D721Med (cell line): ENCODE data around the gene CPZ.

Experiments
- DNase-seq: peaks from one replicate; pipeline ENCODE4 v3.0.0; 2011; ENCODE audit warnings: low spot score; ENCODE audit not compliant: insufficient read length
- FAIRE-seq: peaks from 2 replicates; lab custom pipeline; 2011; peaks lifted over from hg19 to GRCh38; lab: Jason Lieb, UNC
- TF ChIP-seq, protein P1 (sequence below): IDR thresholded peaks from 2 replicates; pipeline ENCODE4 v1.5.1; 2012; ENCODE audit warnings: mild to moderate bottlenecking, control low read depth; ENCODE audit not compliant: insufficient read depth; ENCODE audit errors: missing control alignments

Gene CPZ

DNA sequence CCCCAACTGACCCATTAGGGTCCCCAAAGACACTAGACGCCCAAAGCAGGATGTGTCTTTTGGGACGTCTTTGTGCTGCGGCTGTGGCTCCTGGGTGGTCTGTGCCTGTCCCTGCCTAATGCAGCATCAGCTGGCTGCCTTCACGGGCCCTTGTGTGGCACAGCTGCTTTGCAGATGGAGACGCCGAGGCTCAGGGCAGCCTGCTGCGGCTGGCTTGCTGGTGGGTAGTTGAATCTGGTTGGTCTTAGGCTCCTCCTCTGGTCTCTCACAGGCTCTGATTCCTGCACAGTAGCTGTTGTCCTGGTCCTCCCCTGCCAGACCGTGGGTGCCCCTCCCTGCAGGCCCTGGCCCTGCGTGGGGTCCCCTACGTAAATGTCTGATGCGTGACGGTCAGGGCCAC is 8.1 kb downstream of the CPZ start:
- no peak for FAIRE-seq
- no peak for DNase-seq

GRCh38 chr4:8601086-8601485 is 8.5 kb downstream of the CPZ start:
- DNase-seq, result no peak

More for the DNA sequence above, 8.1 kb downstream of the CPZ start:
- TF ChIP-seq, protein P1, sequence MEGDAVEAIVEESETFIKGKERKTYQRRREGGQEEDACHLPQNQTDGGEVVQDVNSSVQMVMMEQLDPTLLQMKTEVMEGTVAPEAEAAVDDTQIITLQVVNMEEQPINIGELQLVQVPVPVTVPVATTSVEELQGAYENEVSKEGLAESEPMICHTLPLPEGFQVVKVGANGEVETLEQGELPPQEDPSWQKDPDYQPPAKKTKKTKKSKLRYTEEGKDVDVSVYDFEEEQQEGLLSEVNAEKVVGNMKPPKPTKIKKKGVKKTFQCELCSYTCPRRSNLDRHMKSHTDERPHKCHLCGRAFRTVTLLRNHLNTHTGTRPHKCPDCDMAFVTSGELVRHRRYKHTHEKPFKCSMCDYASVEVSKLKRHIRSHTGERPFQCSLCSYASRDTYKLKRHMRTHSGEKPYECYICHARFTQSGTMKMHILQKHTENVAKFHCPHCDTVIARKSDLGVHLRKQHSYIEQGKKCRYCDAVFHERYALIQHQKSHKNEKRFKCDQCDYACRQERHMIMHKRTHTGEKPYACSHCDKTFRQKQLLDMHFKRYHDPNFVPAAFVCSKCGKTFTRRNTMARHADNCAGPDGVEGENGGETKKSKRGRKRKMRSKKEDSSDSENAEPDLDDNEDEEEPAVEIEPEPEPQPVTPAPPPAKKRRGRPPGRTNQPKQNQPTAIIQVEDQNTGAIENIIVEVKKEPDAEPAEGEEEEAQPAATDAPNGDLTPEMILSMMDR, result no peak

DNA sequence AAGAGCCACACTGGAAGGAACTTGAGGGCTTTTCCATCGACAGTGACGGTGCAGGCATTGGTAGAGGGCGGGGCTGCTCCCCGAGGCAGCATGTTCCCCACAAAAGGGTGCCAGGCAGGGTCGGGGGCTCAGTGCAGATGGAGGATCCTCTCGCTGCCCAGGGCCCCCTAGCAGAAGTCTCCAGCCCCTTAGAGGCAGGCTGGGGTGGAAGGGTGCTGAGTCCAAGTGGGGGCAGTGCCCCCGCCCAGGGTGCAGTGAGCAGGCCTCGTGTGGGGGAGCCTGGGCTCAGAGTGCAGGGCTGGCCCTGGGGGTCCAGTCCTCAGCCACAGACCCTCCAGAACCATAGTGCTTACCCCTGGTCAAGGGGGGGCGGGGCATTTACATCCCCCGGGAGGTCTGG is 9.0 kb downstream of the CPZ start:
- FAIRE-seq (no peak), DNase-seq (no peak)
- TF ChIP-seq, protein P1, result no peak

More at GRCh38 chr4:8601086-8601485, 8.5 kb downstream of the CPZ start:
- TF ChIP-seq, protein P1, result no peak
- FAIRE-seq, result no peak

- DNase-seq (no peak), FAIRE-seq (no peak)
- TF ChIP-seq, protein P1, result no peak
Measured at GRCh38 chr4:8602686-8603430, 10.3 kb downstream of the CPZ start.

DNA sequence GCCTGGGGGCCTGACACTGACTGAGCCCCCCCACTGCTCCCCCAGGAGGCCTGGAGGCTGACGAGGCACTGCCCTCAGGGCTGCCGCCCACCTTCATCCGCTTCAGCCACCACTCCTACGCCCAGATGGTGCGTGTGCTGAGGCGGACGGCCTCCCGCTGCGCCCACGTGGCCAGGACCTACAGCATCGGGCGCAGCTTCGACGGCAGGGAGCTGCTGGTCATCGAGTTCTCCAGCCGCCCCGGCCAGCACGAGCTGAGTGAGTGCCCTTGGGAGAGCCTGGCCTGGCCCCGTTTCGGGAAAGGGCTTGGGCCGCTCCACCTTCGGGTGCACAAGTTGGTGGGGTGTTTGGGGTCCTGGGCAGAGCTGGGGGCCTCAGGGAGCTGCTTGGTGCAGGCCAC is 11.4 kb downstream of the CPZ start:
- FAIRE-seq, result no peak

GRCh38 chr4:8605289-8605688 is 12.7 kb downstream of the CPZ start:
- no peak for DNase-seq
- TF ChIP-seq, protein P1, result no peak
- FAIRE-seq, result no peak

More for the DNA sequence above, 11.4 kb downstream of the CPZ start:
- DNase-seq, result no peak
- TF ChIP-seq, protein P1, result no peak

DNA sequence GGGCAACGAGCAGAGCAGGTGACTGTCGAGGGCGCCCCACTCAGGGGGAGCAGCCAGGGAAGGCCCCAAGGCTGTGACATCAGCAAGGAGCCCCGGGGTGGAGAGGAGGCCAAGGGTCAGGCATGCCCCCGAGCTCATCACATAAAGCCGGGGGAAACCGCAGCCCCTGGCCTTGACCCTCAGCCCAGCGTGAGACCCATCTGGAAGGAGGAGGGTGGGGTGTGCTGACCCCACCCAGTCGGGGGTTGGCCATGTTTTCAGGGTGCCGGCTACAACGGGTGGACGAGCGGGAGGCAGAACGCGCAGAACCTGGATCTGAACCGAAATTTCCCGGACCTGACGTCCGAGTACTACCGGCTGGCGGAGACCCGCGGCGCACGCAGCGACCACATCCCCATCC is 13.9 kb downstream of the CPZ start:
- FAIRE-seq, result no peak
- TF ChIP-seq, protein P1, result no peak
- no peak for DNase-seq
